Activated CD4-positive, alpha-beta T cell treated with anti-CD3 and anti-CD28 coated beads, Interleukin-2, Interleukin-4, amounts not matched to agents 100 ng/mL and 50 ng/mL, durations not matched to agents 16 hours and 8 hours (primary cell): ENCODE measurements around the gene RPGRIP1.
"Not testable (repeated sequence)": the region's sequence is repeated elsewhere in the genome, so short reads cannot be mapped to it uniquely, and the experiment has no call there.

ENCODE experiments used
- DNase-seq: peaks from one replicate; pipeline ENCODE4 v3.0.0-alpha.2; 2020; ENCODE audit warnings: low spot score

Gene RPGRIP1

DNA sequence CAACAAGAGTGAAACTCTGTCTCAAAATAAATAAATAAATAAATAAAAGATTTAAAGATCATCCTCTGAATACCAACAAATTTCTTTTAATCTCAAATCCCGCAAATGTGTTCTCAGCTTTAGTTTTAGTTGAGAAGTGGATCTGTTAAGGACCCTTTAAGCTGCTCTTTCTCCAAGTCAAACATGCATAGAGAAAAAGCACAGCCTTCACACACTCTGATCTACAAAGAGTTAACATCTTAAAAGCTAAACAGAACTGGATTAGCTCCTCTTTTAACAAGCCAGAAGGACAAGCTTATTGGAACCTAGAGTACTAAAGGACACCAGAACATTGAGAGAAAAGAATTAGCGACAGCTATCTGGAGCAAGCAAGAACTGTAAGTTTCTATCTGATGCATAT is at the start of gene RPGRIP1:
Gene RPGRIP1 (plus strand): TSS at position 301 of the 400 bp plus-strand sequence. CDS start 7,894 bp downstream, outside the sequence.
- DNase-seq, result no peak

DNA sequence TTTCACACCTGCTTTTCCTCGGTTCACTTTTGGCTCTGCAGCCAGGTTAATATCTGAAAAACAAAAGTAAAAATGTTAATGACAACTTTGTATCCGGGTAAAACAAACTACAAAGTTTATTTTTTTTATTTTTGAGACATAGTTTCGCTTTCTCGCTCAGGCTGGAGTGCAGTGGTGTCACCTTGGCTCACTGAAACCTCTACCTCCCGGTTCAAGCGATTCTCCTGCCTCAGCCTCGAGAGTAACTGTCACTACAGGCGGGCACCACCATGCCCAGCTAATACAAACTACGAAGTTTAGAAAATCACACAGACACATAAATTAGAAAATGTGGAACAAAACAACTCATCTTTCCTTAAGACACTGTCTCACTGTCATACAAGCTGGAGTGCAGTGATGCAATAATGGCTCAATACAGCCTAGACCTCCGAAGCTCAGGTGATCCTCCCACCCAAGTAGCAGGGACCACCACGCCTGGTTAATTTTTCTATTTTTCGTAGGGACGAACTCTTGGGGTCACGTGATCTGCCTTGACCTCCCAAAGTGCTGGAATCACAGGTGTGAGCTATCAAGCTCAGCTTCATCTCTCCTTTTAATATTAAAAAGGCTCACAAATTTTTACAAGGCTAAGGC is 48.7 kb upstream of the RPGRIP1 start:
- no peak for DNase-seq

DNA sequence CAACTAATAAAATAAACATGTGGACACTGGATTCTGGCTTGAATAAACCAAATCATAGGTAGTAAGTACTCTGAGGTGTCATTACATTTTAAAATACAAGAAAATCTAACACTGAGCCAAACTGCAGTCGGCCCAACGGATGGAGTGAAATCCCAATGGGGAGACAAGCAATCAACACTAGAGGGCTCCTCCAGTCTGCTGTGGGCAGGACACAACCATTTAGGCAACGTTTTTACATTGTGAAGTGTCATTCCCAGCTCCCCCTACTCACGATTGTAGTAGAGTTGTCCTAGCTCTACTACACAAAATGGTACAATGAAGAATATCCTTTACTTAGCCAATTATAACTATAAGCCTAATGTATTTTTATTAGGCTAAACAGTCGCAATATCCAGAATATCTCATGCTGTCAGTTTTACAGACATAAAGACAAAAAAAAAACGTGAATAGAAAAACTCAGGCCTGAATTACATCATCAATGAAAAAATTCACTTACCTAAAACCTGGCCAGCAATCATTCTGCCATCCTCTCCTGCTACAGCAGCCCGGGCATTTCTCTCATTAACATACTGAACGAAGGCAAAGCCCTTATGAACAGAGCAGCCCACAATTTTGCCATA is 46.3 kb upstream of the RPGRIP1 start:
- DNase-seq, result peak; percentile 28

DNA sequence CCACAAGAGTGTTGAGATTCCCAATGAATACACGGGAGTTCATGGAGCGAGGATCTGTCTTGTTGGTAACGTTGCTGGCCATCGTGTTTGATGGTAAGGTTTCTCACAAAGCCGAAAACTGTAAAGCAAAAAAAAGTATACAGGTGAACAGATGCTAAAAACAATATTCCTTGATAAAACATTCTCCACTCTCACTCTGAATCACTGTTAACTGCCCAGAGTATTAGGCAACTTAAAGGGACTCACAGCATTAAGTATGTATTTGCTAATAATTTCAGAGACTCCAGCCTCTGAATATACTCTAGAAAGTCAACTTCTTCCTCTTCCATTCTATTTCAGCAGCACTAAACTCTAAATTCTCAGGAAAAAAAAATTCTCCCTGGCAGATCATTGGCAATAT is 45.8 kb upstream of the RPGRIP1 start:
- no peak for DNase-seq

DNA sequence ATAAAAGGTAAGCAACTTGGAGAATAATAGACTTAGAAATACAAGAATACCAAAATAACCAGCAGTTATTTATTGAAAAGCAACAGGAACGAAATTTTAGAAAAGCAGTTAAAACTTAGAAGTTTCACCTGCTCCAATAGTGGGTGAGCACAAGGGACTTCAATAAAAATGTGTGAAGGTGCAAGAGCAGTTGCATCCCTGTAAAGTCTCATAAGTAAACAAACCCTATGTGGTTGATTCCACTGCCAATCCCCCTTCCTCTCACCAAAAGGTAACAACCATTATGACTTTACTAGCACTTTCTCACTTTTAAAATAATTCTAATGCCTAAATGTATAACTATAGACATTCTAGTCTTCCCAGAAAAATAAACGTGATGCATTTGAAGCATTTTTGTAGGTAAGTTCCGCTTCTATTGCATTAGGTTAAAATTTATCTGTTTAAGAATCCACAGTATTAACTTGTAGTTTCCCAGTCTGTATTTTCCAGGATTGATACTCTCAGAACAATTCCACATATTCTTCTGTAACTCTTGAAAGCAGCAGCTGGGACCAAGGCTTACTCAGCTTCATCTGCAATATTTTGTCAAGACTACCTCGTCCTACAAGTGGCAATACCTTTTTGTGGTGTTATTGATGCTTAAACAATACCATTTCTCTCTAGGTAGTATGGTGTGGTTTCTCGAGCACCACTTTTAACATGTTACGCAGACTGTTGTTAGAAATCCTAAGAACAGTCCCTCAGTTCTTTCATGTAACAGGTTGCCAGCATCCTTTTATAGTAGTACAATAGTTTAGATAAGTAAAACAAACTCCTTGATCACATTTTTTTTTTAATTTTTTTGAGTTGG is 42.7 kb upstream of the RPGRIP1 start:
- DNase-seq, result no peak

DNA sequence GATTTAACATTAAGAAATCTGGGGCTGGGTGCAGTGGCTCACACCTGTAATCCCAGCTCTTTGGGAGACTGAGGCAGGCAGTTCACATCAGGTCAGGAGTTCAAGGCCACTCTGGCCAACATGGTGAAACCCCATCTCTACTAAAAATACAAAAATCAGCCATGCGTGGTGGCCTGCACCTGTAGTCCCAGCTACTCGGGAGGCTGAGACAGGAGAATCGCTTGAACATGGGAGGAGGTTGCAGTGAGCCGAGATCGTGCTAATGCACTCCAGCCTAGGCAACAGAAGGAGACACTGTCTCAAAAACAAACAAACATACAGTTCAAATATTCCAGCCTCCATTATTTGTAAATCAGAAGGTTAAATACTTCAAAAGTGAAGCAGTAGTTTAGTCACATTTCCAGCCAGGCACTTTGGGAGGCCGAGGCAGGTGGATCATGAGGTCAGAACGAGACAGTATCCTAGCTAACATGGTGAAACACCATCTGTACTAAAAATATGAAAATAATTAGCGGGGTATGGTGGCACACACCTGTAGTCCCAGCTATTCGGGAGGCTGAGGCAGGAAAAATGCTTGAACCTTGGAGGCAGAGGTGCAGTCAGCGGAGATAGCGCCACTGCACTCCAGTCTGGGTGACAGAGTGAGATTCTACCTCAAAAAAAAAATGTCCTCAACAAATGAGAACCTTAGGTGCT is 40.9 kb upstream of the RPGRIP1 start:
- DNase-seq, result no peak

DNA sequence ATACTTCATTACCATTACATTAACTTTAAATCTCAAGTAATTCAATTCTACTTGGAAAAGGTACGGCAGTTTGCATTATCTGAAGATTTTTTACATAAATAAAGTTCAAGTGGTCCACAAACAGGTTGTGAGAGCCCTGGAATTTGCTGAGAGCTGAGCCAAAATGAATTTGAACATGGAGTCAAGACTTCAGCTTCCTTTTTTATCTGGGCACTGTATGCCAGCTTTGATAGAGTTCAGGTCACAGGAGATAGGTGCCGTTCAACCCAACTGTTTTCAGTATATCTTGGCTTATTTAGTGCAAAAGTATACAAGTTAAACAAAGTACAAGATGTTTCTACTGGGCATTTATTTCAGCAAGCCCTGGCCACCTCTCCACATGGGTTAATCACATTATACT is 39.5 kb upstream of the RPGRIP1 start:
- no peak for DNase-seq

DNA sequence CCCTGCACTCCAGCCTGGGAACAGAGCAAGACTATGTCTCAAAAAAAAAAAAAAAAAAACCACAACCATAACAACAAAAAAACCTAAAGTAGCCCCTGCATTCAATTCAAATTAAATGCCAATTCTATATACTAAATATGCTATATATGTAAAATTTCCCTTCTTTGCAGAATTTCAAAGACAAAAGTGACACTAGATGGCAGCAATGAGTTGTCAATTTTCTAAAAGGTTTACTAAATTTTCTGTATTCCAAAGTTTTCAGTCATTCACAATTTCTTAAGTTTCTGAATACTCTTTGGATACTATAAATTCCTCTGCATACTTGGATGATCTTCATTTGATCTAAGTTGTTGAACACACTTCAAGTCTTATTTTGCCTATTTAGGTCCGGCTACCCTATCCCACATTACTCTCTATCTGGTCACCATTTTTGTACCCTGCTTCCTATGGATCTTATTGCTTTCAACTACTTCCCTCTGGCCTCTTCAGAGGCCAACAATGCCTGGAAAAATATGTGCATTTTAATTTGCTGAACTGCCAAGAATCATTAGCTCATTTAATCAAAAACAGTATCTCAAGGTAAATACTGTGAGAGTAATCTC is 38.6 kb upstream of the RPGRIP1 start:
- DNase-seq, result no peak

DNA sequence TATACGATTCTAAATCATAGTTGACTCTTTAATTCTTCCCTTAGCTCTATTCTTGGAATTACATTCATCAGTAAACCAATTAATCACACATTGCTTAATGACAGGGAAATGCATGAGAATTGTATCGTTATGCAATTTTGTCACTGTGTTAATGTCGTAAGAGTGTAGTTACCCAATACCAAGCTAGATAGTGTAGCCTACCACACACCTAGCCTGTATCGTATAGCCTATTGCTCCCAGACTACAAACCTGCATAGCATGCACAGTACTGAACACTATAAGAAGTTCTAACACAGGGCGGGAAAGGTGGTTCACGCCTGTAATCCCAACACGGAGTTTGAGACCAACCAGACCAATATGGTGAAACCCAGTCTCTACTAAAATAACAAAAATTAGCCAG is 35.3 kb upstream of the RPGRIP1 start:
- DNase-seq, result no peak

DNA sequence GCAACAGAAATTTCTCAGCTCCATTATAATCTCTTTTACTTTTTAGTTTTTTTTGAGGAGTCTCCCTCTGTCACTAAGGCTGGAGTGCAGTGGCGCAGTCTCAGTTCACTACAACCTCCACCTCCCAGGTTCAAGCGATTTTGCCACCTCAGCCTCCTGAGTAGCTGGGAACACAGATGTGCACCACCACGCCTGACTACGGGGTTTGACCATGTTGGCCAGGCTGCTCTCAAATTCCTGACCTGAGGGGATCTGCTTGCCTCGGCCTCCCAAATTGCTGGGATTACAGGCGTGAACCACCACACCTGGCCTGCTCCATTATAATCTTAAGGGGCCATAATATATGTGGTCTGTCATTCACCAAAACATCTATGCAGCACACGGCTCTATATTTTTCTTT is 34.1 kb upstream of the RPGRIP1 start:
- no peak for DNase-seq

DNA sequence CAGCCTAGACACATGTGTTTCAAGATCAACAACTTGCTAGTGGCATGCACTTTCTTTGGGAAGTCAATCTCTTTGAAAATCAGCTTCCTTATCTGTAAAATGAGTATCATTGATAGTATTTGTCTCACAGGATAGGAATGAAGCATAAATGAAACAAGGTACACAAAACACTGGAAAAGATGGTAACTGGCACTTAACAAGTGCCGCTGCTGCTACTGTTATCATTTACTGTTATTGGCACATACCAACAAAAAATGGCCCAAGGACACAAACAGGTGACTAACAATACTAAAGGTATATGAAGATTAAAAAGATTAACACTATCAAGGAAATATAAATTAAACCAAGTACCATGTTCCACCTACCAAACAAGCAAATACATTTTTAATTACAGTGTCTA is 31.5 kb upstream of the RPGRIP1 start:
- no peak for DNase-seq

DNA sequence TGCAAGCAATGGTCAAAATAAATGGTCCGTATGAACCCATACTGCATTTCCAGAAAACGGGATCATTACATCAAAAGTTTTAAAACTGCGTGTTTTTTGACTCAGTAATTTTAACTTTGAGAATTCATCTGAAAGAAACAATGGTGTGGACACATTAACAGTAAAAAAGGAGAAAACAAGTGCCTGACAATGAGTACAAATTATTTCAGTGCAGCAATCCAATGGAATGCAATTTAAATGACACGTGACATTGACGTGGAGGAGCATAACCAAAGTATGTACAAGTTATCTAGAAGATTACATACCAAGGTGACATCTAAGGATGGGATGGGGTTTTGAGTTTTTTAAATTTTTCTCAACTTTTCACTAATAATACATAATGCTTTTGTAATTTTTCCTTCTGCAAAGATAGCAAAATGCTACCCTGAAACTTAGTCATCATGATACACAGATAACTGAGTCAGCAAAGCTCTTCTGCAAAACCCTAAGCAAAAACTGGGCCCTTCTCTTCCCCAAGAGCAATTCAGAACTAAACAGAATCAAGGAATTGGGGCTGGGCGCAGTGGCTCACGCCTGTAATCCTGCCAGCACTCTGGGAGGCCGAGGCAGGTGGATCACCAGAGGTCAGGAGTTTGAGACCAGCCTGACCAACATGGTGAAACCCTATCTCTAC is 31.0 kb upstream of the RPGRIP1 start:
- DNase-seq, result no peak

DNA sequence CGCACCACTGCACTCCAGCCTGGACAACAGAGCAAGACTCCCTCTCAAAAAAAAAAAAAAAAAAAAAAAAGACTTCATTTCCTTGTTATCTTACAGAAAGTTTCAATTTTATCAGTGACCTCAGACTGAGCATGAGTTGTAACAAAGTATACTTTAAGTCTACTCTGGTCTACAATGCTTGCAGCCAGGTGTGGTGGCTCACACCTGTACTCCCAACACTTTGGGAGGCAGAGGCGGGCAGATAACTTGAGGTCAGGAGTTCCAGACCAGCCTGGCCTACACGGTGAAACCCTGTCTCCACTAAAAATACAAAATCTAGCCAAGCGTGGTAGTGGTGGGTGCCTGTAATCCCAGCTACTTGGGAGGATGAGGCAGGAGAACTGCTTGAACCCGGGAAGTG is 28.7 kb upstream of the RPGRIP1 start:
- DNase-seq, result no peak

DNA sequence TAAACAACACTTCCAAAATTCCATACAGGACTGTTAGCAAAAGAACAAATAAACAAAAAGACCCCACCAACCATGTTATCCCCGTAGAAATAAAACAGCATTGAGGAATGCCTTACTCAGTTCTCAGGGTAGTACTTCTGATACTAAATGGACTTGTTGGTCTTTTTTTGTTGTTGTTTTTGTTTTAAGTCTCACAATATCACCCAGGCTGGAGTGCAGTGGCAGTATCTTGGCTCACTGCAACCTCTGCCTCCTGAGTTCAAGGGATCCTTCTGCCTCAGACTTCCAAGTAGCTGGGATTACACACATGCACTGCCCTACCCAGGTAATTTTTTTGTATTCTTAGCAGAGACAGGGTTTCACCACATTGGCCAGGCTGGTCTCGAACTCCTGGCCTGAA is 27.7 kb upstream of the RPGRIP1 start:
- no peak for DNase-seq

DNA sequence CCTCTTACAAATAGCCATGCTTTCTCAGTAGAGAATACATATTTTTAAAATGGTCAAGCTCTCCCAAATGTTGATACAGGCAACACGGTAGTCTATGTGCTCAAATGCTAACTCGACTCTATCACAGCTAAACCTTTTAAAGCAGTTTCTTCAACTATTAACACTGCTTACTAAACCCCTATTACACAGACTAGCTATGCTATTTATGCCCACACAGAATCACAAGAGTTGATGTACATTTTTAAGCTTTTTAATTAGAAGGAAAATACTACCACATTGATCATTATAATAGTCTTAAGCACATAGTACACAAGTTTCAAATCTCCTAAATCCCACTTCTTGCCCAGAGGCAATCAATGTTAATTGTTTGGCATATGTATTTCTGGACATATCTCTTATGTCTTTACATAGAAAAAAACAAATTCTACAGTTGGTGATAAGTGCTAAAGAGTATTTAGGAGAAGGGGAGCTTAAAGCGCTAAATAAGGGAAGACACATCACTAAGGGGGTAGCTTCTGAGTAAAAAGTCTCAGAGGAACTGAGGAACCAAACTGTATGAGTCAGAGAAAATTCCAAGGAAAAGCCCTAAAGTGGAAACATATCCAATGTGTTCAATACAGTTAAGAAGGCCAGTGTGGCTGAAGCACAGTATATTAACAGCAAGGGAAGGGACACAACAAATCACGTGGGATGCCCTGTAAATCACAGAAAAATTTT is 24.3 kb upstream of the RPGRIP1 start:
- DNase-seq, result no peak

DNA sequence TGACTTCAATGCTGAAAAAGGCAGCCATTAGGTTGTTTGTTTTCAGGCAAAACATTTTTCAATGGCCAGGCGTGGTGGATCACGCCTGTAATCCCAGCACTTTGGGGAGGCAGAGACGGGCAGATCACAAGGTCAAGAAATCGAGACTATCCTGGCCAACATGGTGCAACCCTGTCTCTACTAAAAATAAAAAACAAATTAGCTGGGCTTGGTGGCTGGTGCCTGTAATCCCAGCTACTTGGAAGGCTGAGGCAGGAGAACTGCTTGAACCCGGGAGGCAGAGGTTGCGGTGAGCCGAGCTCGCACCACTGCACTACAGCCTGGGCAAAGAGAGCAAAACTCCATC is 23.8 kb upstream of the RPGRIP1 start:
- DNase-seq, result not testable (repeated sequence)

DNA sequence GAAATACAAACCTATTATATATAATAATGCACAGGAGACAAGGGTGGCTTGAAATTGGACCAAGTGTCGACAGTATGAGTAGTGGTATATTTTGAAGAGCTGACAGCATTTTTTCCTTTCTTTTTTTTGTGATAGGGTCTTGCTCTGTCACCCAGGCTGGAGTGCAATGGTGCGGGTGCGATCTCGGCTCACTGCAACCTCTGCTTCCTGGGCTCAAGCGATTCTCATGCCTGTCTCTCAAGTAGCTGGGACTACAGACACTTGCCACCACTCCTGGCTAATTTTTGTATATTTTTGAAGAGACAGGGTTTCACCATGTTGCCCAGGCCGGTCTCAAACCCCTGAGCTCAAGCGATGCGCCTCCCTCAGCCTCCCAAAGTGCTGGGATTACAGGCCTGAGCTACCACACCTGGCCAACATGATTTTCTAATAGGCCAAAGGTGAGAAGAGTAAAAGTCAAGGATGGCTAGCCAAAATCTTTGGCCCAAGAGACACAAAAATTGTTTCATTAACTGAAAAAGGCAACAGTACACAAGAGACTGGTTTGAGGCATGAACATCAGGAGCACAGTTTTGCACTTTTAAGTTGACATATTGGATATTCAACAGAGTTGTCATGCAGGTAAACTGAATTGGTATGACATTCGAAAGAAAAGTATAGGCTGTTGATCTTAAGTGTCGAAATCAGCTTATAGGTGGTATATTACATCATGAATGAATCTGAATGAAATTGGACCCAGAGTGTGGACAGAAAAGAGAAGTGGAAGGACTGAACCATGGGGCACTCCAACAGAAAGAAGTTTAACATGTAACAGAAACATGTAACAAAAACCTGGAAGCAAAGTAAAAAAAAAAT is 23.1 kb upstream of the RPGRIP1 start:
- no peak for DNase-seq

DNA sequence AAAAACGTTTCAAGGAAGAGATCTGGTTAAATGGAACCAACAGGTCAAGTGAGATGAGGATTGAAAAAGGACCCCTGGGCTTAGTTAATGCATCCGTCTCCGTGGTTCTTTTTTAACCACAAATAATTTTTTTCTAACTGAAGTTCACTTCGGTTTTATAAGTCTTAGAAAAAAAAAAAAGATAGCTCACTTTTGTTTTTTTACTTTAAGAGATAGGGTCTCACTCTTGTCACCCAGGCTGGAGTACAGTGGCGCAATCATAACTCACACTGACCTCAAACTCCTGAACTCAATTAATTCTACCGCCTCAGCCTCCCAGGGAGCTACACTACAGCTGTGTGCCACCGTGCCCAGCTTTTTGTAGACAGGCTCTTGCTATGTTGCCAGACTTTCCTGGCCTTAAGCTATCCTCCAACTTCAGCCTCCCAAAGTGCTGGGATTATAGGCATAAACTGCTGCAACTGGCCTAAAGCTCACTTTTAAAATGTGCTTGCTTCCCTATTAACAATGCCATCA is 22.4 kb upstream of the RPGRIP1 start:
- DNase-seq, result no peak

DNA sequence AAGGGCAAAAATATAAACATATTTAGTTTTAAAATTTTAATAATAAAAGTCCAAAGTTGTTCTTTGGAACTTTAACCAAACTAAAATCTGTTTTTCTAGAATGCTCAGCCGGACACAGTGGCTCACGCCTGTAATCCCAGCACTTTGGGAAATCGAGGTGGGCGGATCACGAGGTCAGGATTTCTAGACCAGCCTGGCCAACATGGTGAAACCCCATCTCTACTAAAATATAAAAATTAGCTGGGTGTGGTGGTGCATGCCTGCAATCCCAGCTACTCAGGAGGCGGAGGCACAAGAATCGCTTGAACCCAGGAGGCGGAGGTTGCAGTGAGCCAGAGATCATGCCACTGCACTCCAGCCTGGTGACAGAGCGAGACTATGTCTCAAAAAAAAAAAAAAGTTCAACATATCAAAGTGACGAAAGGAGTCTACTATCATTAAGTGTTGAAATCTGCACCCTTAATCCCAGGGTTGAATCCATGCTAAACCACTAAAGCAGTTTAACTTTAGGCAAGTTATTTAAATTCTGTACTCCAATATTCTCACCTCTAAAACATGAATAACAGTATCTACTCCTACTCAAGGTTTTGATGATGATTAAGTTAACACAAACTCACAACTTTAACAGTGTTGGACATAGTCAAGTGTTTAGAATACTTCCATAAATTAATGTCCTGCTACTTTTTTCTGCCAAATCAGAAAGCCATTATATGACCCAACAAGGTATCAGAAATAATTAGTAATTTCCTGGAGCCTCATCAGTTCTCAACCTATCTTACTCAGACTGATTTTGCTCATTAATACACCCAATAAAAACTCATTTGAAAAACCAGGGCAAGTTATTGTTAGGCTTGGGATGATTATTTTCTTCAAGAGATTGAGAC is 21.6 kb upstream of the RPGRIP1 start:
- no peak for DNase-seq
